GM19035 (cell line): ENCODE results near the gene IFITM10.

Experiments
- ATAC-seq: cut with Tn5 transposase; IDR thresholded peaks from one replicate; pipeline ENCODE4 v1.9.1; 2021; ENCODE audit not compliant: unreplicated experiment

IFITM10 gene

GRCh38 chr11:1742371-1742770, 8.0 kb downstream of the IFITM10 start:
- ATAC-seq, result no peak

DNA sequence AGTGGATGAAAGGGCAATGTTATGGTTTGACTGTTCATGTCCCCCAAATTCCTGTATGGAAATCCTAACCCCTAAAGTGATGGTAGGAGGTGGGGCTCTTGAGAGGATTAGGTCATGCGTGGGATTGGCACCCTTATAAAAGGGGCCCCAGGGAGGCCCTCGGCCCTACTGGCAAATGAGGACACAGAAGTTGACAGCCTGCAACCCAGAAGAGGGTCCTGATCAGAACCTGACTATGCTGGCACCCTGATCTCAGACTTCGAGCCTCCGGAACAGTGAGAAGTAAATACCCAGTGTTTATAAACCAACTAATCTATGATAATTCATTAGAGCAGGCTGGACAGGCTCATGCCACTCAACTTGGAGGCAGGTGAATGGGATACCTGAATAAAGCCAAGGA, 8.7 kb downstream of the IFITM10 start:
- no peak for ATAC-seq

- ATAC-seq, result no peak
These were observed 9.4 kb downstream of the IFITM10 start for GRCh38 chr11:1740786-1741530.

DNA sequence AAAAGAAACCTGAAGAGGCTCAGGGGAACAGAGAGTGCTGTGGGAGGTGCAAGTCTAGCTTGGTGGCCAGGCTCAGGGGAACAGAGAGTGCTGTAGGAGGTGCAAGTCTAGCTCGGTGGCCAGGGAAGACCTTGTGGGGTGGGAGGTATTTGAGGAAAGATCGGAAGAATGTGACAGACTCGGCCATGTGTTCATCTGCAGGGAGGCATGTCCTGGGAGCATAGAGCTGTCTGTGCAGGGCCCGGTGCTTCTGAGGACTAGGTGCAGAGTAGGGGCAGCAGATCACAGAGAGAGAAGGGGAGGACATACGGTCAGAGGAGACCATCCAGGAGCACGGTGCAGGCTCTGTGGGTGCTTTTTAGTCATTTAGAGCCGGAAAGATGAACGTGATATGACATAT, 10.8 kb downstream of the IFITM10 start:
- ATAC-seq, result no peak

DNA sequence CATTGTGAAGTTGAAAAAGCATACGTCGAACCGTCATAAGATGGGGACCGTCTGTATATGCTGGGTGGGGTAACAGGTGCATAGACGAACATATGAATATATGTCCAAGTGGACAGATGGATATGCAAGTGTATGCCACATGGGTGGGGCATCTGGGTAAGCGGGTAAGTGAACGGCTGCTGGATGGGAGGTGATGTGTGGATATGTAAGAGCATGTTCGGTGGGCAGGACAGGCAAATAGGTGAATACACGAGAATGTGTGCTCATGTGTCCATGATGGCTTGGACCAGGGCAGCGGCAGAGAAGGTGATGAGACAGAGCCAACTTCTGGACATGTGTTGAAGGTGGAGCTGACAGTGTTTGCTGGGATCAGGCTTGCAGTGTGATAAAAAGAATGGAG, 12.0 kb downstream of the IFITM10 start:
- no peak for ATAC-seq

- no peak for ATAC-seq
These were observed 13.2 kb downstream of the IFITM10 start for GRCh38 chr11:1737080-1737757.

GRCh38 chr11:1736447-1736992, 13.9 kb downstream of the IFITM10 start:
- no peak for ATAC-seq

- ATAC-seq, result no peak
These were observed 15.1 kb downstream of the IFITM10 start for GRCh38 chr11:1735271-1735670.

DNA sequence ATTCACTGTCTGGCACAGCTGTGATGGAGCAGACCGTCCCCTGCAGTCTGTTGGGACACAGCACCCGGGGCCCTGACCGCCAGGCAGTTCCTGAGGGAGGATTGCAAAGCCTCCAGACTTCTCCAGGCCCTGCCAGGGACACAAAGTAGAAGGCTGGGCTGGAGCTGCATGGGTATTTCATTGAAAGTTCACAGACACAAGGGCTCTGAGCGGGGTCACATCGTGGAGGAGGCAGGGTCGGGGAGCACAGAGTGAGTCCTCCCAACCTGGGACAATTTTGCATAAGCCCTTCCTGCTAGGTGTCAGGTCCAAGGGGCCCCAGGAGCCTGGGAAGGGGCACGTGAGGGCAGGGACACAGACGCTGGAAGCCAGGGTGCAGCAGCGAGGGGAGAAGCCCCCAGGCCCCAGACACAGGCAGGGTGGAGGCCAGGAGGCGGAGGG, 15.7 kb downstream of the IFITM10 start:
- no peak for ATAC-seq

DNA sequence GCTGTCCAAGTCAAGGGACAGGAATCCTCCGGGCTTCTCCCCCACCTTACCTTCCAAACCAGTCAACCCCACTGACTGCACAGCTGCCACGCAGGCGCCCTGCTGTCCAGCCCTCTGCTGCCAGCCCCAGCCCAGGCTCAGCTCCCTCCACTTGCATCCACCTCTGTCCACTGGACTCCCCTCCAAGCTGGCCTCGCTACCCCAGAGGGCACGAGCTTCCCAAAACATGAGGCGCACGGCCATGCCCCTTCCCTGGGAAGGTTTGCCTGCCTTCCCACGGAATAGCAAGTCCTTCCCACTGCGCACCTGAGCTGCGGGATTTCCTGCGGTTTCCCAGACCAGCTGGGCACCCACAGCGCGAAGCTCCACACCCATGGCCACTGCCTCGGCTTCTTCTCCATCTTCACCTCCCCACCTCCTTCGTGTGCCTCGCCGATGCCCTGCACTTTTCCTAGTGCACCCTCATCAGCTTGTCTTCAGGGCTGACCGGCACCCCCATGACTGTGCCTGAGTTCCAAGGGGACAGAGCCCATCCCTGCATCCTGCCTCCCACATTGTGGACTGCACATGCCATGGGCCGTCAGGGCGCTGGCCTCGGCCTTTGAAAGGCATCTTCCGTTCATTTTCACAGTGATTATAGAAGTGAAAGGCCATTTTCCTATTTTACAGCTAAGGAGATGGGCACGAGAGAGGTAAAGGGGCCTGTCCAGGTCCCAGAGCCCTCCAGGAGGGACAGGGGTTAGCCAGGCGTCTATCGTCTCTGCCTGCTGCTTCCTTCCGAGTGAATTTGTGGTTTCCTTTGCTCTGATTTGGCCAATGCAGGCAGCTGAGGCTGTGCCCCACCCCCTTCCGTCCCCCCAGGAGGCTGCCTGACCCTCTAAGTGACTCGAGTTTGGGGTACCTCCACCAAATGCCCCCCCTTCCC, 16.4 kb downstream of the IFITM10 start:
- ATAC-seq, result no peak

DNA sequence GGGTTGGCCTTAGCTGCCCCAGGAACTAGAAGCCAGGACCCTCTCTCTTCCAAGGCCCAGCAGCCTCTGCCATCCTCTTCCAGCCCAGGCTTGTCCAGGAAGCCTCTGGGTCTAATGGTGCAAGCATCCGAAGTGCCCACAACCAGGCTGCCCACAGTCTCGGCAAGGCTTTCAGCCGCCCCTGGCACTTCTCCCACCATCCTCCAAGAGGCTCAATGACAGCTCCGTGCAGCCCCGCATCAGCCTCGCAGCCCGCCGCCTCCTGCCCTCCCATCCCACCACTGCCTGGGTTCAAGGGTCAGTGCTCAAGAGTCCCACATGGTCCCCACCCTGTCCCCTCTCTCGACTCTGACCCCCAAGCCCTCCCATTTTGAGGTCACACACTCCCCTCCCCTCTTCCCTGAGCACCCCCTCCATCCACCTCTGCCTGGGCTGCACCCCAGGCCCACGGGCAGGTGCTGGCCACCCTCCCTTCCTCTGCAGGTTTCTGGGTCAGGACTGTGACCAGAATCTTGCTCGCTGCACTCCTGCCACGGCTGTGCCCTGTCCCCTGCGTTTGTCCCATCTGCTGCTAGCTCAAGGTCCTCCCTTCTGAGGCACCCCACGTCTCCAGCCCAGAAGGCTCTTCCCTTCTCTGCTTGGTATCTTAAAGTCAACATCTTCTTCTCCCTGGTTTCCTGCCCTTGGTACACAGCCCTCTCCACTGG, 17.2 kb downstream of the IFITM10 start:
- no peak for ATAC-seq

GRCh38 chr11:1732418-1733008, 17.9 kb downstream of the IFITM10 start:
- ATAC-seq, result no peak

GRCh38 chr11:1731451-1732059, 18.8 kb downstream of the IFITM10 start:
- no peak for ATAC-seq

- no peak for ATAC-seq
These were observed 20.3 kb downstream of the IFITM10 start for GRCh38 chr11:1730059-1730629.

GRCh38 chr11:1729692-1730011, 20.7 kb downstream of the IFITM10 start:
- ATAC-seq, result no peak

- ATAC-seq, result no peak
These were observed 21.3 kb downstream of the IFITM10 start for GRCh38 chr11:1728931-1729691.

DNA sequence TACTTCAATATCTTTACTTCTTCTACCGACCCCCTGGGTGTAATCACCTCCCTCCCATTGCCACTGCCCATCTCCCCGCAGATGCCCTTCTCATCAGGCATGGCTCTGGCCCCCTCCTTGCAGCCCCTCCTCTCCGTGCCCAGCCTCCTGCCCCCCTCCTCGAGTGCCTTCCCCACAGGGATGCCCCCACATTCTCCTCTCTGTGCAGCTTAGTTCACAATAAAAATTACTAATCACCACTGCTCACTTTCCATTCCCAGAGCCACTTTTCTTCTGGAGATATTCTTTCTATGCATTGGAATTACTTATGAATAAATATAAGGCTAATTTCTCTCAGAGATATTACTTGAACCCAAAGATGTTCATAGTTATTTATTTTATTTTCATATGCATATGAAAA, 22.1 kb downstream of the IFITM10 start:
- no peak for ATAC-seq

- no peak for ATAC-seq
These were observed 22.5 kb downstream of the IFITM10 start for GRCh38 chr11:1727861-1728260.
